Measurements from ENCODE around the gene TRIP12. TPM values are rescaled to one million over a fixed set of nuclear protein-coding genes. Genes with fewer than 3 reads are reported as not detected.
"Not testable (repeated sequence)": the region's sequence is repeated elsewhere in the genome, so short reads cannot be mapped to it uniquely, and the experiment has no call there.

The TRIP12 gene
- total RNA-seq, 1 experiment from 2014 or later: 265 TPM

DNA sequence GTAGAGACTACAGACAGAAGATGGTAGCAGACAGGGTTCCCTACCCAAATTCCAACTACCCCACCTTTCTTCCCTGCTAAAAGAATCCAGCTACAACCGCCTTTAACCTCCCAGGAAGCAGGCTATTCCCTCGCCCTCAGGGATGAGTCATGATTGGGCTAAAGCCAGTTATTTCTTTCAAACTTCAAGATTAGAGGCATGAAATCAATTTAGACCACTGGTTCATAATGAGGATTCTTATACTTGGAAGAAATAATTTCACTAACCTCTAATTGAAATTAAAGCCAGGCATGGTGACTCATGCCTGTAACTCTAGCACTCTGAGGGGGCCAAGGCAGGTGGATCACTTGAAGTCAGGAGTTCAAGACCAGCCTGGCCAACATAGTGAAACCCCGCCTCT, 20.0 kb downstream of the TRIP12 start:
- Mint-ChIP-seq H3K27ac (ENCODE audit: low read depth, unreplicated experiment) (peak overlapping the region; percentile 68), H3K36me3 (ENCODE audit: insufficient read depth, unreplicated experiment) (peaks cover 32% of the 10 kb centered on the region)
- POLR2A ChIA-PET: interaction anchor here (0.6 to 2.8 kb wide), 4 partner anchors 9 to 516 kb away, joined by 3 to 15 read pairs (median 5); partner anchors contain the start of genes FBXO36 and TRIP12

DNA sequence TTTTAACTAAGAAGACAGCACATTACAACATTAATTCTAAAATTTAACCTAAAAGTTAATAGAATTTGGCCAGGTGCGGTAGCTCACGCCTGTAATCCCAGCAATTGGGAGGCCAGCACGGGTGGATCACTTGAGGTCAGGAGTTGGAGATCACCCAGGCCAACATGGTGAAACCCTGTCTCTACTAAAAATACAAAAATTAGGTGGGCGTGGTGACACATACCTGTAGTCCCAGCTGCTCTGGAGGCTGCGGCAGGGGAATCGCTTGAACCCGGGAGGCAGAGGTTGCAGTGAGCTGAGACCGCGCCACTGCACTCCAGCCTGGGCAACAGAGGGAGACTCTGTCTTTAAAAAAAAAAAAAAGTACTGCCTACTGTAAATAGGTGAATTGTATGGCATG, 21.3 kb downstream of the TRIP12 start:
- H3K27me3 Mint-ChIP-seq (ENCODE audit: insufficient read depth, unreplicated experiment); H3K4me3 Mint-ChIP-seq (ENCODE audit: unreplicated experiment); BruUV-seq (replicated peaks); DNase-seq (ENCODE audit: unreplicated experiment); H3K9me3 Mint-ChIP-seq (ENCODE audit: unreplicated experiment); intact Hi-C loops (cut with micrococcal nuclease); H3K27ac Mint-ChIP-seq (ENCODE audit: low read depth, unreplicated experiment): not testable (repeated sequence)
- POLR2A ChIA-PET: interaction anchor here (0.7 to 2.8 kb wide), 4 partner anchors 8 to 21 kb away, joined by 3 to 15 read pairs (median 6); partner anchors contain the start of genes FBXO36 and TRIP12
- Mint-ChIP-seq H3K36me3 (ENCODE audit: insufficient read depth, unreplicated experiment) (peaks cover 32% of the 10 kb centered on the region), H3K4me1 (ENCODE audit: insufficient read depth, unreplicated experiment) (peaks cover 22% of the 10 kb centered on the region)
- CTCF ChIA-PET: interaction anchor here (0.8 to 1.2 kb wide), 3 partner anchors 11 to 85 kb away, joined by 4 to 6 read pairs (median 4); no protein-coding TSS in a partner anchor

More for the DNA sequence above, 20.0 kb downstream of the TRIP12 start:
- CTCF ChIA-PET: interaction anchor here (0.7 to 1.1 kb wide), 2 partner anchors 121 to 1245 kb away, joined by 3 to 6 read pairs; no protein-coding TSS in a partner anchor
- peaks cover 22% of the 10 kb centered on the region for H3K4me1 Mint-ChIP-seq (ENCODE audit: insufficient read depth, unreplicated experiment)
- no TSS peak for BruUV-seq (replicated peaks)
- peak; percentile 90 for DNase-seq (ENCODE audit: unreplicated experiment)
- TF ChIP-seq, protein P1, sequence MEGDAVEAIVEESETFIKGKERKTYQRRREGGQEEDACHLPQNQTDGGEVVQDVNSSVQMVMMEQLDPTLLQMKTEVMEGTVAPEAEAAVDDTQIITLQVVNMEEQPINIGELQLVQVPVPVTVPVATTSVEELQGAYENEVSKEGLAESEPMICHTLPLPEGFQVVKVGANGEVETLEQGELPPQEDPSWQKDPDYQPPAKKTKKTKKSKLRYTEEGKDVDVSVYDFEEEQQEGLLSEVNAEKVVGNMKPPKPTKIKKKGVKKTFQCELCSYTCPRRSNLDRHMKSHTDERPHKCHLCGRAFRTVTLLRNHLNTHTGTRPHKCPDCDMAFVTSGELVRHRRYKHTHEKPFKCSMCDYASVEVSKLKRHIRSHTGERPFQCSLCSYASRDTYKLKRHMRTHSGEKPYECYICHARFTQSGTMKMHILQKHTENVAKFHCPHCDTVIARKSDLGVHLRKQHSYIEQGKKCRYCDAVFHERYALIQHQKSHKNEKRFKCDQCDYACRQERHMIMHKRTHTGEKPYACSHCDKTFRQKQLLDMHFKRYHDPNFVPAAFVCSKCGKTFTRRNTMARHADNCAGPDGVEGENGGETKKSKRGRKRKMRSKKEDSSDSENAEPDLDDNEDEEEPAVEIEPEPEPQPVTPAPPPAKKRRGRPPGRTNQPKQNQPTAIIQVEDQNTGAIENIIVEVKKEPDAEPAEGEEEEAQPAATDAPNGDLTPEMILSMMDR (IDR thresholded peaks at IDR 0.05; ENCODE audit: unreplicated experiment): no peak
- no peak overlapping the region for H3K4me3 Mint-ChIP-seq (ENCODE audit: unreplicated experiment)
- no peaks in the 10 kb centered on the region for H3K9me3 Mint-ChIP-seq (ENCODE audit: unreplicated experiment)
- H3K27me3 Mint-ChIP-seq (ENCODE audit: insufficient read depth, unreplicated experiment): no peaks in the 10 kb centered on the region
- intact Hi-C loops (cut with micrococcal nuclease): no loop called here

DNA sequence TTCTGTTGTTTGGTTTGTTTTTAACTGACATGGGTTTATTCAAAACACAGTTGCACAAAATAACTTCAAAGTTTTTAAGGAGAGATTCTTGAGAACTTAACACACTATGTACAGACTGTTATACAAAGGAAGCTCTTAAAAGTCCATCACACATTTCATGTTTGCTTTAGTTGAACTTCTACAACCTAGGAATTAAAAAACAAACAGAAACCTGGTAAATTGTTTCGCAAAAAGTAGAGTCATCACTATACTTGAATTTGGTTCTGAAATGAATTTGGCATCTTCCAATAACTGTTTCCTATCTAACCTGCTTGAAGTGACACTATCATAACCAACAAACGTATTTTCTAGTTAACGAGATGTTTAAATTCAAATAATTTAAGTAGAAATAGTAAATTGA, 21.8 kb downstream of the TRIP12 start:
- ChIA-PET POLR2A (interaction anchor here (1.3 to 2.8 kb wide), 3 partner anchors 8 to 21 kb away, joined by 5 to 15 read pairs (median 6); partner anchors contain the start of genes FBXO36 and TRIP12), CTCF (interaction anchor here (1.2 kb wide), 1 partner anchor 13 kb away, joined by 6 read pairs; no protein-coding TSS in a partner anchor)
- peak overlapping the region; percentile 66 for H3K27ac Mint-ChIP-seq (ENCODE audit: low read depth, unreplicated experiment)
- H3K36me3 Mint-ChIP-seq (ENCODE audit: insufficient read depth, unreplicated experiment): peaks cover 32% of the 10 kb centered on the region
- intact Hi-C loops (cut with micrococcal nuclease): no loop called here
- no peaks in the 10 kb centered on the region for H3K9me3 Mint-ChIP-seq (ENCODE audit: unreplicated experiment)
- peaks cover 22% of the 10 kb centered on the region for H3K4me1 Mint-ChIP-seq (ENCODE audit: insufficient read depth, unreplicated experiment)
- DNase-seq (ENCODE audit: unreplicated experiment): no peak
- H3K27me3 Mint-ChIP-seq (ENCODE audit: insufficient read depth, unreplicated experiment): no peaks in the 10 kb centered on the region
- no TSS peak for BruUV-seq (replicated peaks)
- TF ChIP-seq, protein P1 (IDR thresholded peaks at IDR 0.05; ENCODE audit: unreplicated experiment): no peak
- H3K4me3 Mint-ChIP-seq (ENCODE audit: unreplicated experiment): no peak overlapping the region

DNA sequence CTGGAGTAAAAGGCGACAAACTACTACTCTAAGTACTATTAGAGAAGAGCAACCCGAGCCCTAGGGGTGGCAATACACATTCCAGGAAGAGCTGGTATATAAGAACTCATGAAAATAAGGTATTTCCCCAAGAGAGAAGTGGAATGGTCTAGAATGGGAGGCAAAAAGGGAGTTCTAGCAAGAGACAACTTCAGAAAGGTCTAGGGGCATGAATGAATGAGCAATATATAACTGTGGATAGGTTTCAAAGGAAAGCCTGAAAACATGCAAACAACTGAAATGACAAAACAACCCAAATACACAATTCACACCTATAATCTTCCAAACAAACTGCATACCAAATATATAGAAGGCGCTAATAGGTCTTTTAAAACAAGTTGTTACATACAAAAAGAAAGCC, 22.2 kb downstream of the TRIP12 start:
- Mint-ChIP-seq H3K4me1 (ENCODE audit: insufficient read depth, unreplicated experiment) (peaks cover 22% of the 10 kb centered on the region), H3K36me3 (ENCODE audit: insufficient read depth, unreplicated experiment) (peaks cover 30% of the 10 kb centered on the region), H3K27ac (ENCODE audit: low read depth, unreplicated experiment) (peak overlapping the region; percentile 66), H3K9me3 (ENCODE audit: unreplicated experiment) (no peaks in the 10 kb centered on the region), H3K4me3 (ENCODE audit: unreplicated experiment) (no peak overlapping the region), H3K27me3 (ENCODE audit: insufficient read depth, unreplicated experiment) (no peaks in the 10 kb centered on the region)
- intact Hi-C loops (cut with micrococcal nuclease): no loop called here
- POLR2A ChIA-PET: no interaction called here
- CTCF ChIA-PET: interaction anchor here (0.6 to 1.2 kb wide), 4 partner anchors 11 to 119 kb away, joined by 3 to 6 read pairs (median 3); no protein-coding TSS in a partner anchor
- TF ChIP-seq, protein P1 (IDR thresholded peaks at IDR 0.05; ENCODE audit: unreplicated experiment): no peak
- DNase-seq (ENCODE audit: unreplicated experiment): no peak
- no TSS peak for BruUV-seq (replicated peaks)
